Transverse colon (tissue), 4 donors: ENCODE measurements around the gene DNAAF8. TPM values are rescaled to one million over a fixed set of nuclear protein-coding genes. Genes with fewer than 3 reads are reported as not detected.

Source experiments
- DNase-seq: peaks from one replicate; pipeline ENCODE4 v3.0.0-alpha.2; 2019
- H3K27ac ChIP-seq, 4 donors: fragments of 200-600 bp; sonication (generic); 2 replicates each; pipeline ENCODE4 v1.5.1; 2016 to 2018; ENCODE audit warnings: inconsistent platforms in 4 of 4
- H3K27me3 ChIP-seq: fragments of 200-600 bp; sonication (generic); 2 replicates; pipeline ENCODE4 v1.5.1; 2017; ENCODE audit warnings: inconsistent platforms
- H3K36me3 ChIP-seq, 4 donors: fragments of 200-600 bp; sonication (generic); 2 replicates each; pipeline ENCODE4 v1.5.1; 2017 to 2019; ENCODE audit warnings: inconsistent platforms in 4 of 4
- H3K4me1 ChIP-seq, 4 donors: fragments of 200-600 bp; sonication (generic); 2 replicates each; pipeline ENCODE4 v1.5.1; 2017 to 2020; ENCODE audit warnings: inconsistent platforms in 4 of 4
- H3K4me3 ChIP-seq, 4 donors: fragments of 200-600 bp; sonication (generic); 1 replicate in 1 of 4; 2 replicates in 3 of 4; pipeline versions ENCODE4 v1.5.1 to v1.6.1; 2017 to 2019; ENCODE audit warnings: inconsistent platforms in 4 of 4
- H3K9me3 ChIP-seq, 2 donors: fragments of 200-600 bp; sonication (generic); 2 replicates each; pipeline ENCODE4 v1.5.1; 2017 to 2019; ENCODE audit warnings: inconsistent platforms in 2 of 2
- CTCF ChIP-seq, 5 experiments: fragments of 200-600 bp in 3 of 5; fragments of 450-650 bp in 2 of 5; sonication (generic) in 3 of 5; IDR thresholded peaks; 1 replicate in 2 of 5; 2 replicates in 3 of 5; pipeline ENCODE4 v1.5.1; 2016 to 2017; ENCODE audit warnings: antibody characterized with exemption in 5 of 5, inconsistent platforms in 3 of 5, mild to moderate bottlenecking in 2 of 5, moderate library complexity in 1 of 5
- EP300 ChIP-seq: sonication (generic); formaldehyde crosslinking; IDR thresholded peaks from one replicate; pipeline ENCODE4 v1.6.1; 2017; ENCODE audit warnings: antibody characterized with exemption, low read depth
- POLR2A ChIP-seq: fragments of 450-650 bp; IDR thresholded peaks from one replicate; pipeline ENCODE4 v1.6.1; 2016; ENCODE audit warnings: antibody characterized with exemption, mild to moderate bottlenecking, moderate library complexity
- POLR2AphosphoS5 ChIP-seq, 3 donors: sonication (generic); formaldehyde crosslinking; IDR thresholded peaks; one replicate each; pipeline ENCODE4 v1.6.1; 2016; ENCODE audit warnings: antibody characterized with exemption in 3 of 3
- WGBS, 2 donors: methylation state at CpG; one replicate each; pipeline ENCODE4 v1.1.5; 2018; ENCODE audit warnings: low coverage in 1 of 2; 5-methylcytosine and 5-hydroxymethylcytosine counted together
- in situ Hi-C, 4 donors: fragments of 200-750 bp; cut with MboI; loops; one replicate each; pipeline versions ENCODE4 v1.15.0 to v1.15.1; 2017; ENCODE audit warnings: low sequenced_read_pairs in 3 of 4, low pct_ligation_motif_present in 1 of 4, low pct_unique_long_range_greater_than_20kb in 1 of 4
- intact Hi-C: fragments of 100-400 bp; cut with DNase I; formaldehyde crosslinking; loops from one replicate; pipeline ENCODE4 v1.15.1; 2023; ENCODE audit warnings: low total_unique reads
- total RNA-seq, 4 donors: library from RNA; depleted of rRNA; stranded (reverse); fragments of >200 nt; gene quantifications; one replicate each; pipeline ENCODE4 v1.1.0, GENCODE V29; 2016

DNAAF8 gene
- total RNA-seq, 4 donors from 2014 or later = 0.55 to 2.9 (median 0.60) TPM; not detected in 1

- H3K36me3 ChIP-seq = peaks cover 0 to 20% (median 5%) of the 10 kb centered on the region in 4 donors
- intact Hi-C loops (no loop called here), in situ Hi-C loops (no loop called here)
- H3K4me1 ChIP-seq = peaks cover 0 to 3% (median 0%) of the 10 kb centered on the region in 4 donors
- H3K27me3 ChIP-seq = no peaks in the 10 kb centered on the region
- no peak for TF ChIP-seq POLR2A
- TF ChIP-seq CTCF (IDR thresholded peaks at IDR 0.05) = no peak
- no peak for TF ChIP-seq EP300
- no peak for TF ChIP-seq POLR2AphosphoS5 (IDR thresholded peaks at IDR 0.05)
- no peaks in the 10 kb centered on the region for H3K9me3 ChIP-seq
- no peak overlapping the region for H3K27ac ChIP-seq
- WGBS, 2 donors = 89 to 100% methylated on average over 4 to 27 of the region's 27 CpGs
- H3K4me3 ChIP-seq = no peak overlapping the region
- no peak for DNase-seq
These were observed 47.7 kb upstream of the DNAAF8 start for GRCh38 chr16:4686497-4687210.

GRCh38 chr16:4687416-4687815, 46.9 kb upstream of the DNAAF8 start:
- H3K36me3 ChIP-seq = peaks cover 0 to 20% (median 5%) of the 10 kb centered on the region in 4 donors
- in situ Hi-C loops = no loop called here

GRCh38 chr16:4687946-4688673, 46.2 kb upstream of the DNAAF8 start:
- no peak for DNase-seq
- TF ChIP-seq POLR2AphosphoS5 (IDR thresholded peaks at IDR 0.05) (no peak), CTCF (IDR thresholded peaks at IDR 0.05) (no peak), EP300 (no peak), POLR2A (no peak)
- 94% methylated on average over 38 of the region's 39 CpGs; no CpG with 5 or more reads in 1 of the 2 donors for WGBS, 2 donors
- in situ Hi-C loops (no loop called here), intact Hi-C loops (no loop called here)
- no peaks in the 10 kb centered on the region for H3K27me3 ChIP-seq
- H3K4me3 ChIP-seq = no peak overlapping the region
- peaks cover 0 to 20% (median 5%) of the 10 kb centered on the region in 4 donors for H3K36me3 ChIP-seq
- no peaks in the 10 kb centered on the region for H3K9me3 ChIP-seq
- H3K4me1 ChIP-seq = peaks cover 8 to 12% (median 9%) of the 10 kb centered on the region in 4 donors
- H3K27ac ChIP-seq = no peak overlapping the region

More at GRCh38 chr16:4687416-4687815, 46.9 kb upstream of the DNAAF8 start:
- intact Hi-C loops = no loop called here
- no peak overlapping the region for H3K27ac ChIP-seq
- 83% methylated on average over 8 of the region's 8 CpGs; no CpG with 5 or more reads in 1 of the 2 donors for WGBS, 2 donors
- no peaks in the 10 kb centered on the region for H3K27me3 ChIP-seq
- DNase-seq = no peak
- no peak for TF ChIP-seq CTCF (IDR thresholded peaks at IDR 0.05)
- no peak for TF ChIP-seq POLR2A
- no peak for TF ChIP-seq POLR2AphosphoS5 (IDR thresholded peaks at IDR 0.05)
- TF ChIP-seq EP300 = no peak
- H3K4me1 ChIP-seq = peaks cover 2 to 5% (median 4%) of the 10 kb centered on the region in 4 donors
- no peaks in the 10 kb centered on the region for H3K9me3 ChIP-seq
- no peak overlapping the region for H3K4me3 ChIP-seq

GRCh38 chr16:4688674-4689045, 45.7 kb upstream of the DNAAF8 start:
- H3K36me3 ChIP-seq = peaks cover 0 to 18% (median 3%) of the 10 kb centered on the region in 4 donors
- 92% methylated on average over 20 of the region's 22 CpGs; no CpG with 5 or more reads in 1 of the 2 donors for WGBS, 2 donors
- intact Hi-C loops = no loop called here

More at GRCh38 chr16:4688674-4689045, 45.7 kb upstream of the DNAAF8 start:
- H3K27ac ChIP-seq = no peak overlapping the region
- no peak for DNase-seq
- no peak overlapping the region for H3K4me3 ChIP-seq
- peaks cover 8 to 13% (median 10%) of the 10 kb centered on the region in 4 donors for H3K4me1 ChIP-seq
- no peaks in the 10 kb centered on the region for H3K9me3 ChIP-seq
- H3K27me3 ChIP-seq = no peaks in the 10 kb centered on the region
- in situ Hi-C loops = no loop called here
- TF ChIP-seq POLR2A (no peak), EP300 (no peak), CTCF (IDR thresholded peaks at IDR 0.05) (no peak), POLR2AphosphoS5 (IDR thresholded peaks at IDR 0.05) (no peak)
